GM12874 (cell line): Measurements from ENCODE around the gene STX18.

Experiments used
- CTCF ChIP-seq: IDR thresholded peaks from 2 replicates; pipeline ENCODE4 v1.5.1; 2011; ENCODE audit warnings: low read depth, mild to moderate bottlenecking, control low read depth, low read length, moderate library complexity; ENCODE audit not compliant: insufficient read depth

The STX18 gene

GRCh38 chr4:4502694-4503311 lies 39.0 kb downstream of the STX18 start:
- no peak for TF ChIP-seq CTCF

DNA sequence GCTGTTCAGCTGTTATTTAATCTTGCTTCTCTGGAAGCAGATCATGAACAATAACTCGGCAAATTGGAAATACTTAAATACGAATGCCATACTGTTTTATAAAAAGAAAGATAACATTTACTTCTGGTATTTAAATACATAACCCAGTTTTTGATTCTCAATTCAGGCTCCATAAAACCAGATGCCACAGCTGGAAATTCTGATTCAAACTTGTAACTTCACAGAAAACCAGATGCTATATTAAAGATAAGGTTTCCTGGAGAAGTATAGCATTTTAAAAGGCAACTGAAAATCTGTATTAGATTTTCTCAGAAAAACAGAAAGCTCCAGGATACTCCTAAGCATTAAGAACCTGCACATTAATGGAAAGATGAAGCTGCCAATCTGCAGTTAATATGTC lies 40.2 kb downstream of the STX18 start:
- TF ChIP-seq CTCF = no peak

DNA sequence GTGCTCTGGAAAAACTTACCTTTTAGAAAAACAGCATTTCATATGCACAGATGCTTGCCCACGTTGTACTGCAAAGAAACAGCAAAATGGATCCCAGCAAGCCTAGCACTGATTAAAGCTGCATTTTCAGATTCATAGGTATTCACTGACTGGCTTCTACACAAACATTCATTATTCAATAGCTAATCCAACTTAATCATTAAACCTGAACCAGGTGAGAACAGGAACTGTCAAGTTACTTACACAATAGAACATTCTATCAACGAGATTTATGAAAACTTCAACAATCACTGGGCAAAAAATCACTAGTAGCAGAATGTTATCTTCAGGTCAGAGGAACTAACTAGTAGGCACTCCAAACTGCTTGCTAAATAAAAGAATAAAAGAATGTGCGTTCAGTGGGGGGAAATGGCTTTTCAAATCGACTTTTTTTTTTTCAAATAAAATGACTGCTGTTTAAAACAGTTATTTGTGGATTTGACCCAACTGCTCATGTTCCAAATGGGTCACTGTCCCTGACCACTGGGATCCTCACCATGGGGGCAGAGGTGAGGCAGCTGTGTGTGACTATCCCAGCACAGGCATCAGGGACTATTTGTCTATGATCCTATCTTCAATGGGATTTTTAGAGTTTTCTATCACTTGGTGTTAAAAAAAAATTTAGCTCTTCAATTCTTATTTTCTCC lies 42.3 kb downstream of the STX18 start:
- TF ChIP-seq CTCF = no peak

GRCh38 chr4:4496592-4497372 lies 45.1 kb downstream of the STX18 start:
- no peak for TF ChIP-seq CTCF

DNA sequence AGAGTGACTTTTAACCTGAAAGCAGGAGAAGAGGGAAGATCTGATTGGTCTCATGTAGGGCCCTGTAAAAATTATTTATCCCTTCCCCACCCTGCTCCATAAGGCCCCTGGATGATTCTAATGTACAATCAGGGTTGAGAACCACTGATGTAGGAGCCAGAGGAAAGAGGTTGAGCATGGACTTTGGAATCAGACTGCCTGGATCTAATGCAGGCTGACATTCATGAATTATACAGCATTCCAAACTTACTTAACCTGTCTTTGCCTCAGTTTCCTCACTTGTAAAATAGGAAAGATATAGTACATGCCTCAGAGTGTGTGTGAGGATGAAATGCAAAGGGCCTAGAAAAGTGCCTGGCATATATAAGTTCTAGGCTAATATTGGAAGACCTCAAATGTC lies 47.0 kb downstream of the STX18 start:
- TF ChIP-seq CTCF = no peak

DNA sequence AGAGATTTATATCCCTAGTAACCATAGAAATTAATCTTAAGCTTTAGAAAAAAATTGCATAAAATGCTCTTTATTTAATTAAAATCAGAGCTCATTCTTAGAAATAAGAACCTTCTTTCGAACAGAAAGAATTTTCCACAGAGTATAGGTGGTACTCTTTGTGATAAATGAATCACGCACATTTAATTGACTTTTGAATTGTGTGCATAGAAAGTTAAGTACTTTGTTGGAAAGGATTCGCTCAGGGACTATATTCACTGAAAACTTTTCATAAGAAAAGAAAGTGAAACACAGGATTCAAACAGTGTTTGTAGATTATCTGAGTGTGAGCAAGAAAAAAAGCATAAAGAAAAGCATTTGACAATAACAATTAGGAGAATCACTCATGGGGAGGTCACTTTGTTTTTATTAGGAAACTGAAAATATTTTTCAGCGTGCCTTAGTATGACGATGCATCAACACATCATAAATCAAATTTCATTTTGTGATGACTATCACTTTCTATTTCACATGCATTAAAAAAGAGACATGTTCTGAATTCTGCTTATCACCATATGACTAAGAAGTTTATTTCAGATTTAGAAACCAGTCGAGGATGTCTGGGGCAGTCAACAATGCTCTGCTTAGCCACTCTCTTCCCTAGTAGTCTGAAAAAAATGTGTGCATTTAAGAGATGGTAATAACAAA lies 49.5 kb downstream of the STX18 start:
- no peak for TF ChIP-seq CTCF

DNA sequence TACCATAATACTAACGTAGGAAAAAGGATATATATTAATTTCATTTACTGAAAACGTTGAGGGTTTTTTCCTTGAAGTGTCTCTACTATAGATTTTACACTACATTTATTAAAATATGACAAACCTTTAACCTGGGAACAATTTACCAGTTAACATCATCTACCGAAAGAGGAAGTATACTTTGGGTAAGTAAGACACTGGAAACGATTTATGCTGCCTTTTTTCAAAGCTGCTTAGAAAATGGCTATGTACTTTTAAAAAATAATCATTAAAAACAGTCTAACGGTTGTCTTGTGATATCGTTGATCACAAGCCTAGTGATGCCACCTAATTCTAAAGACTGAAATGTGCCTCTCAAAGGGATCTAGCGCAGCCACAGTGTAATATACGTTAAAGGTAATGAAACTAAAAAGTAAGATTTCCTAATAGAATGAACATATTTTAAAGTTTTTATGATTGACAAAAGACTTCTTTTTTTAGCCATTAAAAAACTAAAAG lies 50.4 kb downstream of the STX18 start:
- TF ChIP-seq CTCF = no peak
